GM18505 (cell line): ENCODE measurements around the gene NKX1-1.

Experiments used
- ATAC-seq: cut with Tn5 transposase; IDR thresholded peaks from one replicate; pipeline ENCODE4 v1.9.1; 2021; ENCODE audit not compliant: unreplicated experiment
- POLR2A ChIP-seq: IDR thresholded peaks from 4 replicates; pipeline ENCODE4 v1.6.1; 2011; ENCODE audit warnings: borderline replicate concordance; ENCODE audit not compliant: insufficient read depth, insufficient read length; ENCODE audit errors: extremely low read depth

NKX1-1 gene

DNA sequence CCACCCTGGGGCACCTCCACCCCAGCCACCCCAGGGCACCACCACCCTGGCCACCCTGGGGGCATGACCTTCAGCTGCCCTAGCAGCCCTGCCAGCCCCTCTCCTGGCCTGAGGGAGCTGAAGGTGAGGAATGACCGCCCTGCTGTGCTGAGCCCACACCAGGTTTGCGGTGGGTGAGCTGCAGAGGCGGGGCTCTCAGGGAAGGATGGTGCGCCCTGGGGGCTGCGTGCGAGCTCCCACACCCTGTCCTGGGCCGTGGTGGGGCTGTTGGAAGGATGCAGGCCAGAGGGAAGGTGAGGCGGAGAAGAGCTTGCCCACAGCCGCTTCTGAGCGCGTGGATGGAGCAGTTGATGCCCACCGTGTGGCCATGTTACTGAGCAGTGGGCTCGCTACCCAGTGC is 41.5 kb downstream of the NKX1-1 start:
- no peak for ATAC-seq
- TF ChIP-seq POLR2A = no peak

GRCh38 chr4:1364217-1364616 is 42.0 kb downstream of the NKX1-1 start:
- ATAC-seq = no peak
- no peak for TF ChIP-seq POLR2A

DNA sequence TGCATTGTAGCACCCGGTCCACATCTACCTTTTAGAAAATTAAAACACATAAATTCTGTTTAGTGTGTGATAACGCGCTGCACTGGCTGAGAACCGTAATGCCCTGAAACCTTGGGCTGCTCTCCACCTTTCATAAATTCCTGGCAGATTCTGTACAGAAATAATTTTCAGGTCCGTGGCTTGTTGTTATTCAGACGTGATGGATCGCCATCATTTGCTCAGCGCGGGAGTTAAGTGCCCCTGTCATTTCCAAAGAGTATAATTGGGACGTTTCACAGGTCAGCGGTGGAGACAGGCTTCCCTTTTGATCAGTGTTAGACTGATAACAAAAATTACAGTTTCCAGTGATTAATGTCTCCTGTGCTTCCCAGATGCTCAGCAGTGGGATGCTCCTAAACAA is 42.7 kb downstream of the NKX1-1 start:
- no peak for ATAC-seq
- no peak for TF ChIP-seq POLR2A

GRCh38 chr4:1362521-1362920 is 43.7 kb downstream of the NKX1-1 start:
- no peak for TF ChIP-seq POLR2A
- ATAC-seq = no peak

DNA sequence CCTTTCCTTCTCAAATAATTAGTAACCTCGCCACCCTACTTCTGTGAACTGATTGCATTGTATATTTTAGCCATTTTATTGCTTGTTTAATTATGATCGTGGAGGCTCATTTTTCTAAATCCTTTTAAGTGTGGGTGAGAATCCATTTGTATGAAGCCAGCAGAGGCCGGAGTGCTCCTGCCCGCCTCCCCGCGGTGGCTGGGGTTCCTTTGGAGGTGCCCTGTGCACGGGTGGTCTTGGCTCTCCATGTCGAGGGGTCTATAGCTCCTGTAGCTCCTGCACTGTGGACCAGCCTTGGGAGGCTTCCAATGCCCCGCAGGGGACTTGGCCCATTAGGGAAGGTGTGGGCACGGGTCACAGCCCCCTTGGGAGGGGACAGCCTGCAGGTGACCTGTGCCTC is 44.2 kb downstream of the NKX1-1 start:
- TF ChIP-seq POLR2A = no peak
- no peak for ATAC-seq

- no peak for TF ChIP-seq POLR2A
- ATAC-seq = no peak
These were observed 44.8 kb downstream of the NKX1-1 start for GRCh38 chr4:1361431-1361830.

DNA sequence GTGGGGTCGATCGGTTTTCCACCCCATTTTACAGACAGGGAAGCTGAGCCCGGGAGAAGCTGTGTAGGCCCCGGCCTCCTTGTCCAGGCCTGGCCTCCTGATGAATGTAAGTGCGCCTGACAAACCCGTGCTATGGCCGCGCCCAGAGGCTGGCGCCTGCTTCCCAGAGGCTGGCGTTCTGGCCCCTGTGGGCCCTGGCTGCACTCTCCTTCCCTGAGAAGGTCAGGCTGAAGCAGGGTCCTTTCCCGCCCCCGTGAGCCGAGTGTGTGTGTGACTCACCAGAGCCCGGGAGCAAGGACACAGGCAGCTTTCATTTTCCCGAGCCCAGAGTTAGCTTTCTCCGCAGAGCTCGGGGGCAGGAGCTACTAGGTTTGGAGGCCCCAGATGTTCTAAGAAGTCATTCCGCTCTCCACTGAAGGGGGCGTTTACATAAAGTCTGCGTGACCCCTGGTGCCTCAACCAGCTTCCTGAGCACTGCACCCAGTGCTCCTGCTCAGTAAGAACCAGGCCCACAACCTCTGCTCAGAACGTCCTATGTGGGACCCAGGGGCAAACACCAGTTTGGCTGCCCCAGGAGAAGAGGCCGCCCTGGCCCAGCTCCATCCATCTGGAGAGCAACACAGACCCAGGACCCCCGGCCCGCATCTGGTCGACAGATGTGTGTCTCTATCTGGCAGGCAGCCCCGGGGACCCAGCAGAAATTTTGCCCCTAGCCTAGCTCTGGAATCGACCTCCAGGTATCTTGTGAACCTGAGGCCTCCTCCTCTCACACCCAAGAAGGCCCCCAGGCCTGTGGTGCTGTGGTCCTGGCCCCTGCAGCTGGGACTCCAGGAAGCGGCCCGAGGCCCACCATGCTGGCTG is 45.6 kb downstream of the NKX1-1 start:
- ATAC-seq = no peak
- no peak for TF ChIP-seq POLR2A

DNA sequence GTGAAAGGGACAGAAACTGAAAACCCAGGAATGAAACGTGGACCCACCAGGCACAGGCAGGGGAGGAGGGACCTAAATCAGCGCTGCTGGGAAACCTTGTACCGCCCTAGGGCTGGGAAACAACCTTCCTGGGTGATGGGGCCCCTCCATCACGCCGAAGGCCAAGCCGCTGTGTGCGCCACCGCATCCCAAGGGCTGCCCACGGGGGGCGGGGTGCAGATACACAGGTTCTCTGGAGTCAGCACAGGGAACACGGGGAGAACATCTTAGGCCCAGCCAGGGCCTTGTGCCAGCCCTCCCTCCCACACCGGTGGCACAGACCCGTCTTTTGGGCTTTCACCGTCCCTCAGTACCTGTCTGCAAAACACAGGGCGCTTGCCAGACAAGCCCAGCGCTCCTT is 46.3 kb downstream of the NKX1-1 start:
- ATAC-seq = no peak
- no peak for TF ChIP-seq POLR2A

DNA sequence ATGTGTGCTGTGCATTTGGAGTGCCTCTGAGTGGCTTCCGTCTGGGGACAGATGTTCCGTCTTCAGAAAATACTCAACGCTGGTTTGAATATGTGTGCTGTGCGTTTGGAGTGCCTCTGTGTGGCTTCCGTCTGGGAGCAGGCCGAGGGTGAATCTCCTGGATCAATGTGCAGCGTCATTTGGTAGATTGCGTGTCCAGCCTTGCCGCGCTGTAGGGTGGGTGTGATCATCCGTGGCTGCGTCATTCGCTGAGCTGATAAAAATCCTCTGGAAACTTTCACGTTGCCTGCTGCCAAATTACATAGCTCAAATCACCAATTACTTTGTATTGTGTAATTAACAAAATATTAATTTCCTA is 47.1 kb downstream of the NKX1-1 start:
- no peak for TF ChIP-seq POLR2A
- no peak for ATAC-seq

- no peak for ATAC-seq
- TF ChIP-seq POLR2A = no peak
These were observed 47.7 kb downstream of the NKX1-1 start for GRCh38 chr4:1358421-1359143.

DNA sequence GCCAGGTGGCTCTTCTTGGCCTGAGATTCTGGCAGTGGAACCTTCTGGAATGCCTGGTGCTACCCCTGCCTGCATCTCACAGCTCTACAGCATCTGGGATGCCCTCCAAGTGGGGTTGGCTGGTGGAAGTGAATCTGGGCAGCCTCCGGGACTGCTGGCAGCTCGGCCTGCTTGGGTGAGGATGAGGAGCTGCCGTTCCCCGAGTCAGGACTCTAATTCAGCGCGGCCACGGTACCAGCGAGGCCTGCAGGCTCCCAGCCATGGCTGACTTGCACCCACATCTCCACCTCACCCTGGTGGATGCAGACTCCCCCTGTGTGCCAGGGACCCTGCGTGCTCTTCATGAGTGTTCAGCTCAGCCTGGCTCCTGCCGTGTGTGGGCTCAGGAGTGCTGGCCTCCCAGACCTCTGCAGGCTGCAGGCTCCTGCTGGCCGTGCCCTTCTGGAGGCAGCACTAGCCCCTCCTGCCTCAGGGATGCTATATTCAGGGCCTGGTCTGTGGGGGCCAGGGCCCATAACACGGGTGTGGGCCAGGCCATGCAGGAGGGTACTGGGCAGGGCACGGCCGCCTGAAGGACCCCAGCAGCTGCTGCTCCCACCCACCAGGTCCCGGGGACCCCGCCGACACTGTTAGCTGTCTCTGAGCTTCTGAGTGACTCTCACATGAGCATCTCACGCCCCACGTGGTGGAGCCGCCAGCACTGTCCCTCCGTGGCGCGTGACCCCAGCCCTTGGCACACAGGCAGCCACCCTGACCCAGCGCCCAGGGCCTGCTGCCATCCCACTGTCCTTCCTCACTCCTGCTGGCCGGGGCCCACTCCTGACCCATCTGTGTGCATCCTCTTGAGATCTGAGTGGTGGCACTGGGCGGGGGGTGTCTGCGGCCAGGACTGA is 48.6 kb downstream of the NKX1-1 start:
- no peak for ATAC-seq
- TF ChIP-seq POLR2A = no peak

DNA sequence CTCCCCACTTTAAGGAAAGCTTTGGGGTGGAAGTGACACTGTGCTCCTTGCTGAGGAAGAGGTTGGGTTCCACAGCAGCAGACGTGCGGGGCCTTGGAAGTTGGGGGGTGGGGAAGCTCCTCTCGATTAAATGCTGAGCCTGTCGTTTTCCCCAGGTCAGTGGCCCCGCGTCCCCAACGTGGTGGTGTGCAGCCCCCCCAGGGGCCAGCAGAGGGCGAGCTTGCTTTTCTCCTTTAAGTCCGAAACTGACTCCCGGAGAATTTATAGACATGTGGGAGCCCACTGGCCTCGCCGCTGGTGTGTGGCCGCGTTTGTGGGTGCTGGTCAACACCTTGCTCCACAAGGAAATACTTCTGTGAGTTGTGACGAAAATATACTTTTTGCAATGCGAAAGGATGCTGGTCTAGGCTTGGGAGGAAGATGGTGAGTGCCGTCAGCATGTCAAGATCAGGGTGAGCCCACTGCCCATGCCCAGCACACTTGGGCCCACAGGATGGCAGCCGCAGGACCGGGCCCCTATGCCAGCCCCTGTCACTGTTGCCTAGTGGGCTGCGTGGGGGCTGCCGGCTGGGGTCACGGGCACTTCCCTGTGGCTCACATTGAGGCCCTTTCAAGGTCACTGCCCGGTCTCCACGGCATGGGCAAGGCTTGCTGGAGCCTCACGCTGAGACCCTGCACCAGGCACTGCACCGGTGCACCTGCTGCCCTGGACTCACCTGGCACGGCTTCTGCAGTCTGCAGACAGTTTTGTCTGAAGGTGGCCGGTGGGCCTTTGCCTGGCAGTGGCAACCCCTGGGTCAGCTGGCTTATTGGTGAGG is 49.9 kb downstream of the NKX1-1 start:
- no peak for TF ChIP-seq POLR2A
- ATAC-seq = no peak
